Cardiac fibroblast (primary cell): ENCODE measurements around the gene MRPL55.

Experiments used
- DNase-seq, 2 donors: peaks; one replicate each; pipeline versions ENCODE4 v3.0.0 to v3.0.0-alpha.2; 2010; ENCODE audit warnings: low read depth in 2 of 2
- H3K4me3 ChIP-seq, 2 donors: replicated peaks in 1 of 2; 1 replicate in 1 of 2; 2 replicates in 1 of 2; pipeline ENCODE4 v1.5.1; 2011; ENCODE audit warnings: low read depth in 2 of 2, low read length in 2 of 2, mild to moderate bottlenecking in 2 of 2, moderate library complexity in 1 of 2
- TF ChIP-seq, protein P1 (sequence below): IDR thresholded peaks from one replicate; pipeline ENCODE4 v1.5.1; 2011; ENCODE audit warnings: low read depth, mild to moderate bottlenecking, low read length, inconsistent platforms

The MRPL55 gene

DNA sequence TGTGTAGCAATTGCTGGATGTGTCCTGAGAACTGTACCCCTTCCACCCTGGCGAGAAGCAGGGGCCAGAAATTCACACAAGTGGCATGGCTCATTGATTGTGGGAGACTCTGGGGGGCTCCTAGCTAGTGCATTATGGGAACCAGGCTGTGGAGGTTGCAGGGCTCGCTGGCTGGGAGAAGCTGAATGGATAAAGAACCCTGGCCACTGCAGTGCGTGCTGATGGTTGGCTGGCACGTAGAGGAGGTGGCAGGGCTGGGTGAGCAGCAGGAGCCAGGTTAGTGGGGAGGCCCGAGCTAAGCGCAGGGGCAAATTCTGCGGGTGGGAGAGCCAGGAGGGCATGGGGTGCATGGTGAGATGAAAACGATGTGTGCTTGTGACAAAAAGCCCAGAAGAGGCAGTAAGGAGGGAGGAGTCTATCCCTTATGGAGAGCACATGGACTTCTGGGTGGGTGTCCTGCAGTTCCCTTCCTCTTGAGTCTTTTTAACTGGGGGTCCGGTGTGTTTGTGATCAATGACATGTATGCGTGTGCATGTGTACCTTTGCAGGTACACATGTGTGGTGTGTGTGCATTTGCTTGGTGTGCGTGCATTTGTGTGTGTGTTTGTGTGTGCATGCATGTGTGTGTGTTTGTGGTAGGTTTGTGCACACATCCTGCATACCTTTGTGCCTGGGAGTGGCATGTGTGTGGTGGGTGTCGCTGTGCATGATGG is 34.5 kb upstream of the MRPL55 start:
- TF ChIP-seq, protein P1, sequence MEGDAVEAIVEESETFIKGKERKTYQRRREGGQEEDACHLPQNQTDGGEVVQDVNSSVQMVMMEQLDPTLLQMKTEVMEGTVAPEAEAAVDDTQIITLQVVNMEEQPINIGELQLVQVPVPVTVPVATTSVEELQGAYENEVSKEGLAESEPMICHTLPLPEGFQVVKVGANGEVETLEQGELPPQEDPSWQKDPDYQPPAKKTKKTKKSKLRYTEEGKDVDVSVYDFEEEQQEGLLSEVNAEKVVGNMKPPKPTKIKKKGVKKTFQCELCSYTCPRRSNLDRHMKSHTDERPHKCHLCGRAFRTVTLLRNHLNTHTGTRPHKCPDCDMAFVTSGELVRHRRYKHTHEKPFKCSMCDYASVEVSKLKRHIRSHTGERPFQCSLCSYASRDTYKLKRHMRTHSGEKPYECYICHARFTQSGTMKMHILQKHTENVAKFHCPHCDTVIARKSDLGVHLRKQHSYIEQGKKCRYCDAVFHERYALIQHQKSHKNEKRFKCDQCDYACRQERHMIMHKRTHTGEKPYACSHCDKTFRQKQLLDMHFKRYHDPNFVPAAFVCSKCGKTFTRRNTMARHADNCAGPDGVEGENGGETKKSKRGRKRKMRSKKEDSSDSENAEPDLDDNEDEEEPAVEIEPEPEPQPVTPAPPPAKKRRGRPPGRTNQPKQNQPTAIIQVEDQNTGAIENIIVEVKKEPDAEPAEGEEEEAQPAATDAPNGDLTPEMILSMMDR: no peak
- H3K4me3 ChIP-seq: no peak overlapping the region

DNA sequence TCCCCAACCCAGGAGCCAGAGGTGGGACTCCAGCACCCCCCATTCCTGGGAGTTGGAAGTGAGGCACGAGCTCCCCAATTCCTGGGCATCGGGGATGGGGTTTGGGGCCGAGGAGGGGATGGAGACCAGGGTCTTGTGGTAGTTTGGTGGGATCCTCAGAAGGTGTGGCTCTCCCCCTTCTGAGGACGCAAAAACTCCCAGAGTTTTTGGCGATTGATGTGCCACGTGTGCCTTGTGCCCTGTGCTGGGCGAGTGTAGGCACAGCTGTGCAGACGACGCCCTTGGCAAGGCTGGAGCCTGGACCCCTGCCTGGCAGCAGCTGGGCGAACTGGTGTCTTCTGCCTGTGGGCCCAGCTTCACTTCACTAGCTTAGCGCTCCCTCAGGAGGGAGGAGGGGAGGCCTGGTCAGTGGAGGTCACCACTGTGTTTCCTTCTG is 33.6 kb upstream of the MRPL55 start:
- TF ChIP-seq, protein P1: no peak
- H3K4me3 ChIP-seq: peak overlapping the region in 1 of 2 donors; percentile 96
- no peak for DNase-seq

More for the DNA sequence above, 34.5 kb upstream of the MRPL55 start:
- no peak for DNase-seq

DNA sequence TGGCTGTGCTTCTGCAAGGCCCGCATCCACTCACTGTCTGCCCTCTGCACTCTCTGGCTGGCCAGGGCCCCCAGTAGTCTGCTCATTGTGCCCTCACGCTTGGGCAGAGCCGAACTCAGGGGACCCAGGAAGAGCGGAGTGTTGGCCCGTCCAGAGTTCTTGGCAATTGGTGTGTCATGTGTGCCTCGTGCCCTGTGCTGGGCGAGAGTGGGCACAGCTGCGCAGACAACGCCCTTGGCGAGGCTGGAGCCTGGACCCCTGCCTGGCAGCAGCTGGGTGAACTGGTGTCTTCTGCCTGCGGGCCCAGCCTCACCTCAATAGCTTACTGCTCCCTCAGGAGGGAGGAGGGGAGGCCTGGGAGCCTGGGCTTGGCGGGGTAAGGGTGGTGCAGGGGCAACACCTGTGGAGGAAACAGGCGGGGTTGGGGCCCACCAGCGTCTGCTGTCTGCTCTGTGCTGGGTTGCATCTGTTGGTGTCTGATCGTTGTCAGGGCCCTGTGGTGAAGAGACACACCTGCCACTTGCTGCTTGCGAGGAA is 33.1 kb upstream of the MRPL55 start:
- DNase-seq: no peak

DNA sequence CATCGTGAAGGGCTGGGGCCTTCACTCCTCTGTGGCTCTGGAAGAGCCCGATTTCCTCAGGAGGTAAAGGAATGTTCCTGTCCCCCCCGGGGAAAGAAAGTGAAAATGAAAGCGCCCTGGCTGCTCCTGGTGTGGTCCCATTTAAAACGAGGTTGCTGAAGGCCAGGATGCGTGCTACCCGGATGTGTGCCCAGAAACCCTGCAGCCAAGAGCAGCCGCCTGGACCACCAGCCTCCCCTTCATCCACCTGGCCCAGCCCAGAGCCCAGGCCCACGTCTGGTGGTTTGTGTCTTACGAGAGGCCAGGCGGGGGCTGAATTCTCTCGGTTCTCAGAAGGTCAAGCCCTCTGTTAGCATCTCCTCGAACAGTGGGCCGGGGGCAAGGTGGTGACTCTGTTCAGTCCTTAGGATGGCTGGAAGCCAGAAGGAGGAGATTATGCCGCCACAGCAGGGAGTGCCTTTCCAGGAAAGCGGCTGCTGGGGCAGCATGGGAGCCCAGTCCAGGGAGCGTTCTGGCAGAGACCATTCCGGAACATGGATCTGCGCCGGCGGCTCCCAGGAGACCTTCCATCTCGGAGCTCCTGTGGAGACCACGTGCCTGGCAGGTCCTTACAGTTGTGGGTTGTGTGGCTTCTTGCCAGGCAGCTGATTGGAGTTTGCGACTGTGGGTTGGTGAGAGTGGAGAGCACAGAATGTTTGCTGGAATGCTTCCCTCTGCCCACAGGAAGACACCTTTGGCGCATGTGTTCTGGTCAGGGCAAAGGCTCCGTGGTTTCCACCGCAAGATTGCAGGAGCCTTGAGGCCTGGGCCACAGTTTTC is 32.3 kb upstream of the MRPL55 start:
- peak; percentile 87 to 95 for DNase-seq
- TF ChIP-seq, protein P1: no peak
- H3K4me3 ChIP-seq: peak overlapping the region; percentile 96 to 97

More for the DNA sequence above, 33.1 kb upstream of the MRPL55 start:
- TF ChIP-seq, protein P1: no peak
- peak overlapping the region; percentile 96 to 97 for H3K4me3 ChIP-seq

GRCh38 chr1:228140724-228141225 is 31.7 kb upstream of the MRPL55 start:
- TF ChIP-seq, protein P1: no peak
- DNase-seq: peak in 1 of 2 donors; percentile 26

GRCh38 chr1:228139931-228140723 is 31.0 kb upstream of the MRPL55 start, which contains the start of gene GUK1:
Gene GUK1 (plus strand): TSS chr1:228140279. CDS start chr1:228140303, 24 bp downstream.
- H3K4me3 ChIP-seq: peak within 1 kb of the TSS; percentile 96 to 97
- peak; percentile 100 for DNase-seq
- TF ChIP-seq, protein P1: peak; percentile 5

More at GRCh38 chr1:228140724-228141225, 31.7 kb upstream of the MRPL55 start:
- peak overlapping the region; percentile 96 to 97 for H3K4me3 ChIP-seq
